GM12878 (cell line): ENCODE measurements around the gene GNAO1. TPM values are rescaled to one million over a fixed set of nuclear protein-coding genes. Genes with fewer than 3 reads are reported as not detected.

ENCODE experiments used
- ATAC-seq: fragments of 200-7000 bp; cut with Tn5 transposase; 3 replicates; pipeline ENCODE4 v1.9.1; 2020; ENCODE audit warnings: mild to moderate bottlenecking, moderate library complexity
- BruUV-seq: library from RNA; stranded (reverse); fragments of 400-500 nt; replicated peaks from 2 replicates; lab custom pipeline; 2021; lab: Mats Ljungman, UMichigan
- CTCF ChIA-PET: fragments of 300-600 bp; sonication (Branson Sonifier 250); formaldehyde crosslinking; extraction: SDS; loops from one replicate; lab custom pipeline; 2021; ENCODE audit warnings: inconsistent platforms; lab: Yijun Ruan, JAX
- POLR2A ChIA-PET: fragments of 350-600 bp; formaldehyde crosslinking; extraction: SDS; loops from one replicate; lab custom pipeline; 2021; ENCODE audit warnings: inconsistent platforms; lab: Charles Lee
- RAD21 ChIA-PET: fragments of 300-600 bp; sonication (Branson Sonifier 250); formaldehyde crosslinking; loops from one replicate; lab custom pipeline; 2023; ENCODE audit warnings: antibody characterized with exemption; ENCODE audit not compliant: unreplicated experiment; lab: Charles Lee
- SMC1A ChIA-PET: fragments of 300-600 bp; sonication (Branson Sonifier 250); formaldehyde crosslinking; loops from one replicate; lab custom pipeline; 2023; ENCODE audit not compliant: unreplicated experiment, uncharacterized antibody; lab: Charles Lee
- DNase-seq: peaks from one replicate; pipeline ENCODE4 v3.0.0-alpha.2; 2011; ENCODE audit warnings: low read depth, low spot score
- FAIRE-seq: peaks from 3 replicates; lab custom pipeline; 2011; peaks lifted over from hg19 to GRCh38; lab: Jason Lieb, UNC
- H2AFZ ChIP-seq: 2 replicates; pipeline ENCODE4 v1.6.0; 2011; ENCODE audit warnings: low read depth, low read length, control low read depth; ENCODE audit not compliant: control insufficient read depth
- H3K27ac ChIP-seq: 2 replicates; pipeline ENCODE4 v1.5.1; 2011; ENCODE audit warnings: control low read depth; ENCODE audit not compliant: control insufficient read depth, insufficient read depth
- H3K27me3 ChIP-seq, 2 experiments: replicated peaks in 1 of 2; 2 replicates each; pipeline versions ENCODE4 v1.6.0 to v1.6.1; 2011; ENCODE audit warnings: low read length in 1 of 2; ENCODE audit not compliant: control insufficient read depth in 2 of 2, insufficient read depth in 2 of 2
- H3K36me3 ChIP-seq, 2 experiments: 2 replicates each; pipeline ENCODE4 v1.5.1; 2011; ENCODE audit warnings: low read length in 1 of 2; ENCODE audit not compliant: control insufficient read depth in 2 of 2, insufficient read depth in 2 of 2
- H3K4me1 ChIP-seq: 2 replicates; pipeline ENCODE4 v1.6.1; 2011; ENCODE audit warnings: mild to moderate bottlenecking, low read length, moderate library complexity, mixed read lengths; ENCODE audit not compliant: control insufficient read depth, insufficient read depth
- H3K4me2 ChIP-seq: 2 replicates; pipeline ENCODE4 v1.6.0; 2011; ENCODE audit warnings: control low read depth; ENCODE audit not compliant: control insufficient read depth, insufficient read depth
- H3K4me3 ChIP-seq: fragments of 200-600 bp; sonication (generic); 2 replicates; pipeline ENCODE4 v1.5.1; 2016
- H3K79me2 ChIP-seq: 2 replicates; pipeline ENCODE4 v1.6.0; 2011; ENCODE audit warnings: low read length; ENCODE audit not compliant: control insufficient read depth, insufficient read depth
- H3K9ac ChIP-seq: 2 replicates; pipeline ENCODE4 v1.8.0; 2011; ENCODE audit warnings: low read length, control low read depth, mixed read lengths; ENCODE audit not compliant: control insufficient read depth, insufficient read depth
- H3K9me3 ChIP-seq: replicated peaks from 3 replicates; pipeline ENCODE4 v1.5.1; 2011; ENCODE audit warnings: mild to moderate bottlenecking, low read length; ENCODE audit not compliant: control insufficient read depth, insufficient read depth
- H4K20me1 ChIP-seq: 2 replicates; pipeline ENCODE4 v1.6.0; 2011; ENCODE audit not compliant: control insufficient read depth, insufficient read depth
- BACH1 ChIP-seq: fragments of 450-650 bp; IDR thresholded peaks from 2 replicates; pipeline ENCODE4 v1.6.1; 2017; ENCODE audit warnings: mild to moderate bottlenecking, borderline replicate concordance
- EGR1 ChIP-seq, 2 experiments: IDR thresholded peaks; 1 replicate in 1 of 2; 2 replicates in 1 of 2; pipeline ENCODE4 v1.6.1; 2011 to 2012; ENCODE audit warnings: low read depth in 2 of 2, low read length in 2 of 2, borderline replicate concordance in 1 of 2, mild to moderate bottlenecking in 1 of 2, moderate library complexity in 1 of 2
- MTA3 ChIP-seq: IDR thresholded peaks from 2 replicates; pipeline ENCODE4 v1.6.1; 2012; ENCODE audit warnings: low read length, inconsistent platforms, borderline replicate concordance
- RFX5 ChIP-seq: IDR thresholded peaks from 2 replicates; pipeline ENCODE4 v1.6.1; 2011; ENCODE audit warnings: low read depth, low read length, improper control_type of control experiment
- WRNIP1 ChIP-seq: IDR thresholded peaks from 2 replicates; pipeline ENCODE4 v1.6.1; 2011; ENCODE audit warnings: low read depth, low read length, improper control_type of control experiment, borderline replicate concordance
- ZNF24 ChIP-seq: fragments of 450-650 bp; IDR thresholded peaks from 2 replicates; pipeline ENCODE4 v1.6.1; 2017; ENCODE audit warnings: antibody characterized with exemption, mild to moderate bottlenecking
- WGBS: methylation state at CpG from one replicate; pipeline ENCODE4 v1.1.6; 2016; ENCODE audit warnings: low lambda C conversion rate; ENCODE audit not compliant: insufficient replicate concordance, insufficient coverage; ENCODE audit errors: missing lambda C conversion rate; 5-methylcytosine and 5-hydroxymethylcytosine counted together
- in situ Hi-C: fragments of 300-500 bp; cut with MboI; formaldehyde crosslinking; loops from 9 replicates; pipeline ENCODE4 v1.14.3; 2018; ENCODE audit warnings: mixed read lengths
- intact Hi-C: fragments of 100-400 bp; cut with micrococcal nuclease; formaldehyde crosslinking; loops from one replicate; pipeline ENCODE4 v1.14.2; 2022; ENCODE audit not compliant: unreplicated experiment
- polyA plus RNA-seq, 11 experiments: library from polyadenylated mRNA; depleted of rRNA in 4 of 11; unstranded in 6 of 11; stranded (reverse) in 5 of 11; fragments of >200 nt; fragmentation: Nextera tagmentation in 4 of 11; fragmentation: Illumina TruSeq in 1 of 11; extraction: Ambion mirVana in 4 of 11; extraction: Trizol in 1 of 11; gene quantifications; 1 replicate in 1 of 11; 2 replicates in 10 of 11; pipeline versions ENCODE4 v1.2.1 to v1.2.3, GENCODE V29; 2011 to 2016; ENCODE audit warnings: inconsistent platforms in 2 of 11, missing spikeins in 2 of 11, low read depth in 1 of 11
- total RNA-seq, 4 experiments: library from RNA; depleted of rRNA in 3 of 4; stranded (reverse); fragments of >200 nt in 3 of 4; fragmentation: Illumina TruSeq in 1 of 4; extraction: Trizol in 1 of 4; gene quantifications; 2 replicates each; pipeline versions ENCODE4 v1.2.1 to v1.2.3, GENCODE V29; 2013 to 2021

The GNAO1 gene
- total and polyA plus RNA-seq, 10 of the 15 experiments (the other 5 are each of a cell fraction or from before 2014, with no cell fraction given) = 0.05 to 0.28 (median 0.14) TPM; not detected in 6

GRCh38 chr16:56347166-56347565 lies 155.9 kb downstream of the GNAO1 start:
- ATAC-seq = no peak

GRCh38 chr16:56347670-56348069 lies 156.4 kb downstream of the GNAO1 start:
- SMC1A ChIA-PET = no interaction called here

More at GRCh38 chr16:56347166-56347565, 155.9 kb downstream of the GNAO1 start:
- Histone ChIP-seq H3K9ac (no peak overlapping the region), H3K4me2 (no peak overlapping the region), H3K4me1 (no peaks in the 10 kb centered on the region), H3K9me3 (no peaks in the 10 kb centered on the region), H4K20me1 (no peaks in the 10 kb centered on the region; the same call in 1 of the 2 replicates), H3K4me3 (no peak overlapping the region), H3K27me3 (no peaks in the 10 kb centered on the region), H3K79me2 (no peaks in the 10 kb centered on the region), H2AFZ (no peak overlapping the region), H3K36me3 (no peaks in the 10 kb centered on the region), H3K27ac (no peak overlapping the region)
- intact Hi-C loops (no loop called here), in situ Hi-C loops (no loop called here)
- FAIRE-seq = no peak
- WGBS = 67% methylated on average over 8 of the region's 8 CpGs
- TF ChIP-seq ZNF24 (no peak), EGR1 (IDR thresholded peaks at IDR 0.05; ENCODE audit: borderline replicate concordance in 1 of 2, low read depth in 2 of 2, low read length in 2 of 2) (no peak), WRNIP1 (no peak), RFX5 (no peak)
- ChIA-PET RAD21 (no interaction called here), POLR2A (no interaction called here), CTCF (no interaction called here), SMC1A (no interaction called here)
- BruUV-seq = no TSS peak
- no peak for DNase-seq

More at GRCh38 chr16:56347670-56348069, 156.4 kb downstream of the GNAO1 start:
- 0% methylated on average over 2 of the region's 11 CpGs for WGBS
- no peak overlapping the region for H3K4me2 ChIP-seq
- H2AFZ ChIP-seq = no peak overlapping the region
- no peak overlapping the region for H3K4me3 ChIP-seq
- no peak for TF ChIP-seq MTA3
- no peak for TF ChIP-seq BACH1
- ATAC-seq (no peak), DNase-seq (no peak), FAIRE-seq (no peak)
- ChIA-PET CTCF (no interaction called here), POLR2A (no interaction called here), RAD21 (no interaction called here)
- no peaks in the 10 kb centered on the region for H3K79me2 ChIP-seq
- no peaks in the 10 kb centered on the region for H3K4me1 ChIP-seq
- intact Hi-C loops = no loop called here
- in situ Hi-C loops = no loop called here
- H3K9ac ChIP-seq = no peak overlapping the region
- H3K27me3 ChIP-seq = no peaks in the 10 kb centered on the region
- H3K9me3 ChIP-seq = no peaks in the 10 kb centered on the region
- H3K36me3 ChIP-seq = no peaks in the 10 kb centered on the region
- no TSS peak for BruUV-seq
- H3K27ac ChIP-seq = no peak overlapping the region
- no peaks in the 10 kb centered on the region; the same call in 1 of the 2 replicates for H4K20me1 ChIP-seq
